PC-9 (cell line): ENCODE measurements around the gene PPP6C. TPM values are rescaled to one million over a fixed set of nuclear protein-coding genes. Genes with fewer than 3 reads are reported as not detected.

ENCODE experiments used
- BruUV-seq: library from RNA; stranded (reverse); fragments of 400-500 nt; replicated peaks from 2 replicates; lab custom pipeline; 2021; lab: Mats Ljungman, UMichigan
- CTCF ChIA-PET: fragments of 300-600 bp; sonication (Branson Sonifier 250); formaldehyde crosslinking; loops from one replicate; lab custom pipeline; 2022; ENCODE audit warnings: antibody characterized with exemption; lab: Charles Lee
- POLR2A ChIA-PET: fragments of 300-600 bp; sonication (Branson Sonifier 250); formaldehyde crosslinking; loops from one replicate; lab custom pipeline; 2022; ENCODE audit warnings: antibody characterized with exemption; ENCODE audit not compliant: unreplicated experiment; lab: Charles Lee
- DNase-seq, 2 experiments: peaks; one replicate each; pipeline versions ENCODE4 v3.0.0 to v3.0.0-alpha.2; 2015 to 2022; ENCODE audit warnings: mixed read lengths in 1 of 2
- H2AFZ ChIP-seq: fragments of 200-600 bp; sonication (generic); 2 replicates; pipeline ENCODE4 v1.8.1; 2017; ENCODE audit warnings: antibody characterized with exemption
- H3F3A ChIP-seq: fragments of 200-600 bp; sonication (generic); 2 replicates; pipeline ENCODE4 v1.8.1; 2017; ENCODE audit warnings: antibody characterized with exemption, mild to moderate bottlenecking, low read depth; ENCODE audit not compliant: insufficient read depth
- H3K27ac ChIP-seq: fragments of 200-600 bp; sonication (generic); 2 replicates; pipeline ENCODE4 v1.6.1; 2016; ENCODE audit warnings: mixed run types
- H3K27me3 ChIP-seq: fragments of 200-600 bp; sonication (generic); 2 replicates; pipeline ENCODE4 v1.6.1; 2016; ENCODE audit warnings: low read depth, mixed run types; ENCODE audit not compliant: insufficient read depth
- H3K36me3 ChIP-seq: fragments of 200-600 bp; sonication (generic); 2 replicates; pipeline ENCODE4 v1.6.1; 2016; ENCODE audit warnings: low read depth, mixed run types
- H3K4me1 ChIP-seq: fragments of 200-600 bp; sonication (generic); replicated peaks from 2 replicates; pipeline ENCODE4 v1.6.1; 2016; ENCODE audit warnings: mixed run types; ENCODE audit not compliant: insufficient read depth
- H3K4me2 ChIP-seq: fragments of 200-600 bp; sonication (generic); 2 replicates; pipeline ENCODE4 v1.6.1; 2017; ENCODE audit warnings: mixed run types
- H3K4me3 ChIP-seq: fragments of 200-600 bp; sonication (generic); 2 replicates; pipeline ENCODE4 v1.6.1; 2016; ENCODE audit warnings: mixed run types
- H3K79me2 ChIP-seq: fragments of 200-600 bp; sonication (generic); 2 replicates; pipeline ENCODE4 v1.6.1; 2017; ENCODE audit warnings: low read depth, mixed run types
- H3K9me2 ChIP-seq: fragments of 200-600 bp; sonication (generic); 2 replicates; pipeline ENCODE4 v1.8.1; 2017; ENCODE audit warnings: mild to moderate bottlenecking; ENCODE audit not compliant: insufficient read depth
- H3K9me3 ChIP-seq: fragments of 200-600 bp; sonication (generic); 2 replicates; pipeline ENCODE4 v1.8.1; 2016; ENCODE audit warnings: low read depth; ENCODE audit not compliant: insufficient read depth
- H4K20me1 ChIP-seq: fragments of 200-600 bp; sonication (generic); 2 replicates; pipeline ENCODE4 v1.8.1; 2017; ENCODE audit not compliant: insufficient read depth
- EZH2 ChIP-seq: fragments of 200-600 bp; sonication (generic); IDR thresholded peaks from 2 replicates; pipeline ENCODE4 v1.8.0; 2017; ENCODE audit warnings: antibody characterized with exemption, low read depth
- intact Hi-C: fragments of 100-400 bp; cut with micrococcal nuclease; formaldehyde crosslinking; loops from one replicate; pipeline ENCODE4 v1.10.0; 2022; ENCODE audit not compliant: unreplicated experiment
- total RNA-seq: library from RNA; stranded (reverse); gene quantifications from 2 replicates; pipeline ENCODE4 v1.2.3, GENCODE V29; 2021
- TF ChIP-seq, protein P1 (sequence below): fragments of 200-600 bp; sonication (generic); conservative IDR thresholded peaks from 2 replicates; pipeline ENCODE4 v1.6.1; 2017; ENCODE audit warnings: mixed run types, antibody characterized with exemption, mild to moderate bottlenecking, moderate library complexity

The PPP6C gene
- total RNA-seq, 1 experiment from 2014 or later, result 49.6 TPM

DNA sequence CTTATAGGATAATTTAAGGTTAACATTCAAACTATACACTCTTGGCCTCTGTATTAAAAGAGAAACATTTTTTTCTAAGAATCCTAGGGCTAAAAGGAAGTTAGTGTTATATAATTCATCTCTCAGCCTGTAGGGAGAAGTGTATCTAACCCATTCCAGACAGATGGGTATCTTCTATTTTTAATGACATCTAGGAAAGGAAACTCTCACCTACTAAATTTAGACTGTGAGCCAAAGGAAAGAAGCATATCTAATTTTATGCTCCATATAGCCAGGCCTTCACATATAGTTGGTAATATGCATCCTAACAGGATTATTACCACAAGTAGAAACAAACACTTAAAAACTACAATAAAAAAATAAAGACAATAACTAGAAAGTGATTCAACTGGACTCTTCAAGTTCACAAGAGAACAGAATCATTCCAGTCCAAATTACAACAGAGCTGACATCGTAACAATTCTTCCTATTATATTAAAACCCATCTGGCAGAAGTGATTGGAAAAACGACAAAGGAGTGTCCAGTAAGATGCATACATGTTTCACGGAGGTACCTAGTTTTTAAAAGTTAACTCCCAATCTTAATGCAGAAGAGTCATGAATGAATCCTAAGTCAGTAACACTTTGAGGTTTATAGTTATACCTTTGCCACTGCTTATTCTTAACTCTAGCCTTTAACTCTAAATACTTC lies 85.7 kb downstream of the PPP6C start:
- Histone ChIP-seq H3K27me3 (no peaks in the 10 kb centered on the region), H3K4me3 (no peak overlapping the region), H3K4me1 (no peaks in the 10 kb centered on the region), H3K27ac (no peak overlapping the region), H3K36me3 (no peaks in the 10 kb centered on the region), H4K20me1 (no peaks in the 10 kb centered on the region), H3K79me2 (no peaks in the 10 kb centered on the region), H2AFZ (no peak overlapping the region), H3K9me2 (no peaks in the 10 kb centered on the region), H3K9me3 (no peaks in the 10 kb centered on the region), H3K4me2 (no peak overlapping the region), H3F3A (no peaks in the 10 kb centered on the region; the same call in 1 of the 2 replicates)
- DNase-seq, result no peak
- BruUV-seq, result no TSS peak
- POLR2A ChIA-PET, result no interaction called here
- CTCF ChIA-PET, result interaction anchor here (0.6 kb wide), 1 partner anchor 380 kb away, joined by 11 read pairs; no protein-coding TSS in a partner anchor
- TF ChIP-seq, protein P1, sequence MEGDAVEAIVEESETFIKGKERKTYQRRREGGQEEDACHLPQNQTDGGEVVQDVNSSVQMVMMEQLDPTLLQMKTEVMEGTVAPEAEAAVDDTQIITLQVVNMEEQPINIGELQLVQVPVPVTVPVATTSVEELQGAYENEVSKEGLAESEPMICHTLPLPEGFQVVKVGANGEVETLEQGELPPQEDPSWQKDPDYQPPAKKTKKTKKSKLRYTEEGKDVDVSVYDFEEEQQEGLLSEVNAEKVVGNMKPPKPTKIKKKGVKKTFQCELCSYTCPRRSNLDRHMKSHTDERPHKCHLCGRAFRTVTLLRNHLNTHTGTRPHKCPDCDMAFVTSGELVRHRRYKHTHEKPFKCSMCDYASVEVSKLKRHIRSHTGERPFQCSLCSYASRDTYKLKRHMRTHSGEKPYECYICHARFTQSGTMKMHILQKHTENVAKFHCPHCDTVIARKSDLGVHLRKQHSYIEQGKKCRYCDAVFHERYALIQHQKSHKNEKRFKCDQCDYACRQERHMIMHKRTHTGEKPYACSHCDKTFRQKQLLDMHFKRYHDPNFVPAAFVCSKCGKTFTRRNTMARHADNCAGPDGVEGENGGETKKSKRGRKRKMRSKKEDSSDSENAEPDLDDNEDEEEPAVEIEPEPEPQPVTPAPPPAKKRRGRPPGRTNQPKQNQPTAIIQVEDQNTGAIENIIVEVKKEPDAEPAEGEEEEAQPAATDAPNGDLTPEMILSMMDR, result no peak
- TF ChIP-seq EZH2, result no peak
- intact Hi-C loops, result no loop called here

DNA sequence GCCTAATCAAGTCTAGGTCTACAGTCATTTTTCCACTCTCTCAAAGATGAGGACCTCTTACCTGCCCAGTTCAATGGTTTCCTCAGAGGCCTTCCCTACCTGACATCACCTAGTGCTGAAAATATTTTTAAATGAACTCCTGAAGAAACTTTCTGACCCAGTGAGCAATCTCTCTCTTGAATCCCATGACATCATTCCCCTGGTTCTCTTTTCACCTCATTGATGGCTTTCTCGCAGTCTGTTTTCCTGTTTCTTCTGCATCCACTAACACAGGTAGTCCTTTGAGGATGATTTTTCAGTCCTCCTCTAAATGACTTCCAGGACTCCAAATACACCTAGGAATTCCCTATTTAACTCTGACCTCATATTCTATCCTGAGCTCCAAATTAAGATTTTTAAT lies 86.6 kb downstream of the PPP6C start:
- intact Hi-C loops, result no loop called here
- Histone ChIP-seq H3K4me1 (no peaks in the 10 kb centered on the region), H3F3A (no peaks in the 10 kb centered on the region; the same call in 1 of the 2 replicates), H3K27me3 (no peaks in the 10 kb centered on the region), H3K27ac (no peak overlapping the region), H3K4me2 (no peak overlapping the region), H3K9me2 (no peaks in the 10 kb centered on the region), H3K79me2 (no peaks in the 10 kb centered on the region), H2AFZ (no peak overlapping the region), H4K20me1 (no peaks in the 10 kb centered on the region), H3K9me3 (no peaks in the 10 kb centered on the region), H3K4me3 (no peak overlapping the region), H3K36me3 (no peaks in the 10 kb centered on the region)
- no TSS peak for BruUV-seq
- ChIA-PET CTCF (no interaction called here), POLR2A (no interaction called here)
- no peak for DNase-seq
- TF ChIP-seq EZH2, result no peak
- TF ChIP-seq, protein P1, result no peak

DNA sequence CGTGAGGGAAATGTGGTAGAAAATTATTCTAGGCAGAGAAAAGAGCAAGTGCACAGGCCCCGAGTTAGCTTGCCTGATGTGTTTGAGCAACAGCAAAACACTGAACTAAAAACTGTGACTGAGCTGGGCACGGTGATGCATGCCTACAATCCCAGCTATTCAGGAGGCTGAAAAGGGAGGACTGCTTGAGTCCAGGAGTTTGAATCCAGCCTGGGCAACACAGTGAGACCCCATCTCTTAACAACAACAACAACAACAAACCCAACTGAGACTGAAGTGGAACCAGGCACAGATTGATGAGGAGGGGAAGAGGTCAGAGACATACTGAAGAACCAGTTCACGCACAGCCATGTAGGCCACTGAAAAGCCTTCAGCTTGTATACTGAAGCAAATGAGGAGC lies 88.8 kb downstream of the PPP6C start:
- TF ChIP-seq, protein P1, result no peak
- no peak for TF ChIP-seq EZH2

More for the DNA sequence above, 88.8 kb downstream of the PPP6C start:
- H3K4me2 ChIP-seq, result no peak overlapping the region
- BruUV-seq, result no TSS peak
- no peaks in the 10 kb centered on the region for H3K79me2 ChIP-seq
- H3K4me3 ChIP-seq, result no peak overlapping the region
- CTCF ChIA-PET, result no interaction called here
- DNase-seq, result no peak
- H3F3A ChIP-seq, result no peaks in the 10 kb centered on the region; the same call in 1 of the 2 replicates
- no peaks in the 10 kb centered on the region for H3K4me1 ChIP-seq
- no peaks in the 10 kb centered on the region for H3K9me2 ChIP-seq
- no peak overlapping the region for H2AFZ ChIP-seq
- intact Hi-C loops, result no loop called here
- no peaks in the 10 kb centered on the region for H4K20me1 ChIP-seq
- H3K27me3 ChIP-seq, result no peaks in the 10 kb centered on the region
- POLR2A ChIA-PET, result no interaction called here
- H3K27ac ChIP-seq, result no peak overlapping the region
- H3K9me3 ChIP-seq, result no peaks in the 10 kb centered on the region
- H3K36me3 ChIP-seq, result no peaks in the 10 kb centered on the region
